ENCODE results near the gene BRIP1. TPM values are rescaled to one million over a fixed set of nuclear protein-coding genes. Genes with fewer than 3 reads are reported as not detected.

BRIP1 gene
- total RNA-seq, 1 donor from 2014 or later: 6.4 TPM

GRCh38 chr17:61874075-61874474 is 10.7 kb upstream of the BRIP1 start:
- H3K9me3 ChIP-seq (ENCODE audit: insufficient read depth, low read depth, low read length): no peaks in the 10 kb centered on the region
- Mint-ChIP-seq H3K27me3 (ENCODE audit: low read depth, unreplicated experiment) (no peaks in the 10 kb centered on the region), H3K4me1 (ENCODE audit: low read depth, unreplicated experiment) (no peaks in the 10 kb centered on the region), H3K4me3 (ENCODE audit: unreplicated experiment) (no peak overlapping the region), H3K36me3 (ENCODE audit: low read depth, unreplicated experiment) (no peaks in the 10 kb centered on the region), H3K9me3 (ENCODE audit: unreplicated experiment) (no peaks in the 10 kb centered on the region), H3K27ac (ENCODE audit: unreplicated experiment) (no peak overlapping the region)
- no peak overlapping the region for H3K4me2 ChIP-seq (ENCODE audit: low read length)
- no peak overlapping the region for H3K9ac ChIP-seq (ENCODE audit: low read length)
- H3K27me3 ChIP-seq (ENCODE audit: insufficient read depth, low read length): no peaks in the 10 kb centered on the region
- no peaks in the 10 kb centered on the region for H3K4me1 ChIP-seq (ENCODE audit: insufficient read depth, low read length)
- H3K79me2 ChIP-seq (ENCODE audit: insufficient read depth, low read length): no peaks in the 10 kb centered on the region
- no peak for DNase-seq (ENCODE audit: low read depth)
- peaks cover 9% of the 10 kb centered on the region for H3K36me3 ChIP-seq (ENCODE audit: insufficient read depth, low read length)
- no peak for FAIRE-seq
- H3K27ac ChIP-seq (ENCODE audit: low read depth, low read length): no peak overlapping the region
- no peak for TF ChIP-seq EZH2 (IDR thresholded peaks at IDR 0.05; ENCODE audit: insufficient read depth, low read length)
- H3K4me3 ChIP-seq (ENCODE audit: insufficient read depth, low read depth, low read length): no peak overlapping the region
- no peaks in the 10 kb centered on the region for H4K20me1 ChIP-seq (ENCODE audit: insufficient read depth, low read length)
- H2AFZ ChIP-seq (ENCODE audit: low read depth, low read length): no peak overlapping the region

- H3K9me3 Mint-ChIP-seq (ENCODE audit: unreplicated experiment): no peaks in the 10 kb centered on the region
- Histone ChIP-seq H3K4me3 (ENCODE audit: insufficient read depth, low read depth, low read length) (no peak overlapping the region), H2AFZ (ENCODE audit: low read depth, low read length) (no peak overlapping the region), H3K4me1 (ENCODE audit: insufficient read depth, low read length) (no peaks in the 10 kb centered on the region), H3K36me3 (ENCODE audit: insufficient read depth, low read length) (peaks cover 14% of the 10 kb centered on the region), H3K27ac (ENCODE audit: low read depth, low read length) (no peak overlapping the region), H3K79me2 (ENCODE audit: insufficient read depth, low read length) (no peaks in the 10 kb centered on the region), H3K9me3 (ENCODE audit: insufficient read depth, low read depth, low read length) (no peaks in the 10 kb centered on the region), H3K9ac (ENCODE audit: low read length) (no peak overlapping the region), H3K4me2 (ENCODE audit: low read length) (no peak overlapping the region), H4K20me1 (ENCODE audit: insufficient read depth, low read length) (no peaks in the 10 kb centered on the region), H3K27me3 (ENCODE audit: insufficient read depth, low read length) (no peaks in the 10 kb centered on the region)
- H3K27ac Mint-ChIP-seq (ENCODE audit: unreplicated experiment): no peak overlapping the region
- no peaks in the 10 kb centered on the region for H3K4me1 Mint-ChIP-seq (ENCODE audit: low read depth, unreplicated experiment)
- FAIRE-seq (no peak), DNase-seq (ENCODE audit: low read depth) (no peak)
- H3K36me3 Mint-ChIP-seq (ENCODE audit: low read depth, unreplicated experiment): no peaks in the 10 kb centered on the region
- TF ChIP-seq EZH2 (IDR thresholded peaks at IDR 0.05; ENCODE audit: insufficient read depth, low read length): no peak
- TF ChIP-seq CTCF (IDR thresholded peaks at IDR 0.05; ENCODE audit: insufficient read depth, low read depth, low read length): no peak
- no peaks in the 10 kb centered on the region for H3K27me3 Mint-ChIP-seq (ENCODE audit: low read depth, unreplicated experiment)
- H3K4me3 Mint-ChIP-seq (ENCODE audit: unreplicated experiment): no peak overlapping the region
Measured at GRCh38 chr17:61872099-61872498, 8.8 kb upstream of the BRIP1 start.

- H4K20me1 ChIP-seq (ENCODE audit: insufficient read depth, low read length): no peaks in the 10 kb centered on the region
- H3K27me3 Mint-ChIP-seq (ENCODE audit: low read depth, unreplicated experiment): no peaks in the 10 kb centered on the region
- no peaks in the 10 kb centered on the region for H3K79me2 ChIP-seq (ENCODE audit: insufficient read depth, low read length)
- peaks cover 11% of the 10 kb centered on the region for H3K36me3 ChIP-seq (ENCODE audit: insufficient read depth, low read length)
- H3K4me1 ChIP-seq (ENCODE audit: insufficient read depth, low read length): no peaks in the 10 kb centered on the region
- H3K9ac ChIP-seq (ENCODE audit: low read length): no peak overlapping the region
- H3K27me3 ChIP-seq (ENCODE audit: insufficient read depth, low read length): no peaks in the 10 kb centered on the region
- H3K4me2 ChIP-seq (ENCODE audit: low read length): no peak overlapping the region
- no peaks in the 10 kb centered on the region for H3K9me3 Mint-ChIP-seq (ENCODE audit: unreplicated experiment)
- H3K9me3 ChIP-seq (ENCODE audit: insufficient read depth, low read depth, low read length): no peaks in the 10 kb centered on the region
- no peak overlapping the region for H3K27ac ChIP-seq (ENCODE audit: low read depth, low read length)
- no peak for DNase-seq (ENCODE audit: low read depth)
- peaks cover under 1% of the 10 kb centered on the region for H3K4me1 Mint-ChIP-seq (ENCODE audit: low read depth, unreplicated experiment)
- H3K4me3 Mint-ChIP-seq (ENCODE audit: unreplicated experiment): no peak overlapping the region
- no peak overlapping the region for H3K4me3 ChIP-seq (ENCODE audit: insufficient read depth, low read depth, low read length)
- no peak overlapping the region for H3K27ac Mint-ChIP-seq (ENCODE audit: unreplicated experiment)
- FAIRE-seq: no peak
- H2AFZ ChIP-seq (ENCODE audit: low read depth, low read length): no peak overlapping the region
- TF ChIP-seq EZH2 (IDR thresholded peaks at IDR 0.05; ENCODE audit: insufficient read depth, low read length): no peak
- no peak for TF ChIP-seq CTCF (IDR thresholded peaks at IDR 0.05; ENCODE audit: insufficient read depth, low read depth, low read length)
- no peaks in the 10 kb centered on the region for H3K36me3 Mint-ChIP-seq (ENCODE audit: low read depth, unreplicated experiment)
Measured at GRCh38 chr17:61869138-61869537, 5.8 kb upstream of the BRIP1 start.
